Ovary (tissue), 3 donors: ENCODE data around the gene AP1B1.

Experiments used
- EP300 ChIP-seq: sonication (generic); formaldehyde crosslinking; IDR thresholded peaks from one replicate; pipeline ENCODE4 v1.6.1; 2017; ENCODE audit warnings: antibody characterized with exemption
- POLR2A ChIP-seq: fragments of 450-650 bp; IDR thresholded peaks from one replicate; pipeline ENCODE4 v1.6.1; 2017; ENCODE audit warnings: antibody characterized with exemption, mild to moderate bottlenecking, moderate library complexity
- TF ChIP-seq, protein P1 (sequence below), 3 donors: fragments of 450-650 bp in 2 of 3; fragments of 200-600 bp in 1 of 3; IDR thresholded peaks; one replicate each; pipeline versions ENCODE4 v1.5.1 to v1.8.0; 2016 to 2022; ENCODE audit warnings: antibody characterized with exemption in 3 of 3, mild to moderate bottlenecking in 1 of 3
- donor health status: DM: no; HTN: no; CAD: no.

DNA sequence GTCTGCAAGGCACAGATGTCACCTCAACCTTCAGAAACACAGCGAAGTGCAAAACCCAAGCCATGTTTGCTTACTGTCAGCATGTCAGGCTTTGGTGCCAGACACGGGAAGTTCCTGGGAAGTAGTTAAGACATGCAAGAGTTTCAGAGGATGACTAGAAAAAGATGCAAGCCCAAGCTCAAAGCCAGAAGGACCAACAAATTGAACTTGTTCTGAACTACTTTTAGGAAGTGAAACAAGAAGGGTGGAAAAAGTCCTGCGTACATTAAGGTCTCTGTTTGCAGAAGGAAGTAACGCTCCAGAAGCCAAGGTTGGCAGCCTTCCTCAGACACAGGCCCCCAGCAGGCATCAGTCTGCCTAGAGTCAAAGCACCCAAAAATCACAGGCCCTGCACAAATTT, 2.6 kb downstream of the AP1B1 start:
- TF ChIP-seq EP300 (no peak), POLR2A (no peak)
- TF ChIP-seq, protein P1, sequence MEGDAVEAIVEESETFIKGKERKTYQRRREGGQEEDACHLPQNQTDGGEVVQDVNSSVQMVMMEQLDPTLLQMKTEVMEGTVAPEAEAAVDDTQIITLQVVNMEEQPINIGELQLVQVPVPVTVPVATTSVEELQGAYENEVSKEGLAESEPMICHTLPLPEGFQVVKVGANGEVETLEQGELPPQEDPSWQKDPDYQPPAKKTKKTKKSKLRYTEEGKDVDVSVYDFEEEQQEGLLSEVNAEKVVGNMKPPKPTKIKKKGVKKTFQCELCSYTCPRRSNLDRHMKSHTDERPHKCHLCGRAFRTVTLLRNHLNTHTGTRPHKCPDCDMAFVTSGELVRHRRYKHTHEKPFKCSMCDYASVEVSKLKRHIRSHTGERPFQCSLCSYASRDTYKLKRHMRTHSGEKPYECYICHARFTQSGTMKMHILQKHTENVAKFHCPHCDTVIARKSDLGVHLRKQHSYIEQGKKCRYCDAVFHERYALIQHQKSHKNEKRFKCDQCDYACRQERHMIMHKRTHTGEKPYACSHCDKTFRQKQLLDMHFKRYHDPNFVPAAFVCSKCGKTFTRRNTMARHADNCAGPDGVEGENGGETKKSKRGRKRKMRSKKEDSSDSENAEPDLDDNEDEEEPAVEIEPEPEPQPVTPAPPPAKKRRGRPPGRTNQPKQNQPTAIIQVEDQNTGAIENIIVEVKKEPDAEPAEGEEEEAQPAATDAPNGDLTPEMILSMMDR (IDR thresholded peaks at IDR 0.05) = no peak
